ENCODE measurements around the gene ZNF385D.

DNA sequence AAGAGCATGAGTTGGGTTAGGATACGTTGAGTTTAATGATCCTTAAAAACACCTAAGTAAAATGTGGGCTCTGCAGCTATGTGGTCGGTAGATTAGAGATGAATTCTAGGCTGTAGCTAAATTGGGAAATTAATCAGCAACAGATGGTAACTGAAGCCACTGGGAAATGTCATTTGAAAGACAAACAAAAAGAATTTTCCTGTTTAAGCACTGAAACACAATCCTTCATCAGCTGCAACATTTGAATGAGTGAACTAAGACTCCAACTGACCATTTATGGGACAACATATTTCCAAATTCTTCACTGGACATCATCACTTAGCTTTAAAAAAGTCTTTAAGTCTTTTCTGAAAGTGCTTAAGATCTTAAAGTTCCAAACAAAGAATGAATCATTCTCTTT, 226.9 kb downstream of the ZNF385D start:
- no peak for TF ChIP-seq POLR2A (IDR thresholded peaks at IDR 0.05)
- TF ChIP-seq, protein P1, sequence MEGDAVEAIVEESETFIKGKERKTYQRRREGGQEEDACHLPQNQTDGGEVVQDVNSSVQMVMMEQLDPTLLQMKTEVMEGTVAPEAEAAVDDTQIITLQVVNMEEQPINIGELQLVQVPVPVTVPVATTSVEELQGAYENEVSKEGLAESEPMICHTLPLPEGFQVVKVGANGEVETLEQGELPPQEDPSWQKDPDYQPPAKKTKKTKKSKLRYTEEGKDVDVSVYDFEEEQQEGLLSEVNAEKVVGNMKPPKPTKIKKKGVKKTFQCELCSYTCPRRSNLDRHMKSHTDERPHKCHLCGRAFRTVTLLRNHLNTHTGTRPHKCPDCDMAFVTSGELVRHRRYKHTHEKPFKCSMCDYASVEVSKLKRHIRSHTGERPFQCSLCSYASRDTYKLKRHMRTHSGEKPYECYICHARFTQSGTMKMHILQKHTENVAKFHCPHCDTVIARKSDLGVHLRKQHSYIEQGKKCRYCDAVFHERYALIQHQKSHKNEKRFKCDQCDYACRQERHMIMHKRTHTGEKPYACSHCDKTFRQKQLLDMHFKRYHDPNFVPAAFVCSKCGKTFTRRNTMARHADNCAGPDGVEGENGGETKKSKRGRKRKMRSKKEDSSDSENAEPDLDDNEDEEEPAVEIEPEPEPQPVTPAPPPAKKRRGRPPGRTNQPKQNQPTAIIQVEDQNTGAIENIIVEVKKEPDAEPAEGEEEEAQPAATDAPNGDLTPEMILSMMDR (IDR thresholded peaks at IDR 0.05): no peak

Measured in uterus (tissue), 2 donors.